Heart left ventricle (tissue), 13 donors: ENCODE data around the gene PRRG3.

Source experiments
- POLR2A ChIP-seq, 2 donors: fragments of 450-650 bp; IDR thresholded peaks; one replicate each; pipeline ENCODE4 v1.6.1; 2017; ENCODE audit warnings: antibody characterized with exemption in 2 of 2, mild to moderate bottlenecking in 2 of 2, moderate library complexity in 2 of 2
- TF ChIP-seq, protein P1 (sequence below), 12 donors: fragments of 200-600 bp; sonication (generic) in 4 of 12; IDR thresholded peaks; one replicate each; pipeline versions ENCODE4 v1.5.0 to v1.8.0; 2018 to 2022; ENCODE audit warnings: antibody characterized with exemption in 12 of 12, mild to moderate bottlenecking in 5 of 12
- donor health status: ischemic (EF 13 %, LVEDD 7.1; RV severe dilation, severe dysfunction).
- donor health status: DM: no; HTN: yes; CAD: no.
- donor health status: DM: no; HTN: no; CAD: no.
- donor health status: ischemic (EF 25% LVEDD 6.9; RV normal size, moderate dysfunction).
- donor health status: ischemic (EF 25% LVEDD 5.7; RV mildly dilated, moderate dysfunction).
- donor health status: ischemic (EF 35%, LVEDD 5.7; RV mildly dilated, moderate dysfunction).
- donor health status: nonischemic (EF 11% LVEDD 7.7; RV severe dilation, severe dysfunction).
- donor health status: DM: yes; HTN: yes; CAD: no.
- donor health status: PGD.
- donor health status: ischemic (EF 29% LVEDD 5.4; RV normal size, mild dysfunction).
- donor health status: nonischemic (EF 23%, LVEDD 6.1; RV moderate dilation, normal function).

DNA sequence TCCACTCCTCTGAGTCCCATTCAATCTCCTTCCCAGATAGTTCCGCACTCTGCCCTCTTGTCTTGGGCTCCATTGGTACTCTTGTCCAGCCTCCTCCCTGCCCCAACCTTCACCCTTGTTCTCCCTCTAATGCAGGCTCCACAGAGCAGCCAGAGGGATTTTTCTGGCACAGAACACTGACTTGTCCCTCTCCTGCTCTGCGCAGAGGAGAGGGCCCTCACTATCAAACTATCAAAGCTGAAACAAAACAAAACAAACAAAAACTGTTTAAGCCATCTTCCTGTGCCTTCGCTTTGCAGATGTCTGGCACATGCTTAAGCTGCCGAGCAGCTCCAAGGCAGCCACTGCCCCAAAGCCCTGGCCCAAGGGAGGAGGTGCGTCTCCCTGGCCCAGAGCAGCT lies 42.2 kb downstream of the PRRG3 start:
- TF ChIP-seq, protein P1, sequence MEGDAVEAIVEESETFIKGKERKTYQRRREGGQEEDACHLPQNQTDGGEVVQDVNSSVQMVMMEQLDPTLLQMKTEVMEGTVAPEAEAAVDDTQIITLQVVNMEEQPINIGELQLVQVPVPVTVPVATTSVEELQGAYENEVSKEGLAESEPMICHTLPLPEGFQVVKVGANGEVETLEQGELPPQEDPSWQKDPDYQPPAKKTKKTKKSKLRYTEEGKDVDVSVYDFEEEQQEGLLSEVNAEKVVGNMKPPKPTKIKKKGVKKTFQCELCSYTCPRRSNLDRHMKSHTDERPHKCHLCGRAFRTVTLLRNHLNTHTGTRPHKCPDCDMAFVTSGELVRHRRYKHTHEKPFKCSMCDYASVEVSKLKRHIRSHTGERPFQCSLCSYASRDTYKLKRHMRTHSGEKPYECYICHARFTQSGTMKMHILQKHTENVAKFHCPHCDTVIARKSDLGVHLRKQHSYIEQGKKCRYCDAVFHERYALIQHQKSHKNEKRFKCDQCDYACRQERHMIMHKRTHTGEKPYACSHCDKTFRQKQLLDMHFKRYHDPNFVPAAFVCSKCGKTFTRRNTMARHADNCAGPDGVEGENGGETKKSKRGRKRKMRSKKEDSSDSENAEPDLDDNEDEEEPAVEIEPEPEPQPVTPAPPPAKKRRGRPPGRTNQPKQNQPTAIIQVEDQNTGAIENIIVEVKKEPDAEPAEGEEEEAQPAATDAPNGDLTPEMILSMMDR (IDR thresholded peaks at IDR 0.05) = no peak
- no peak for TF ChIP-seq POLR2A (IDR thresholded peaks at IDR 0.05)
